Activated CD4-positive, alpha-beta T cell treated with anti-CD3 and anti-CD28 coated beads for 4 hours (primary cell): ENCODE results near the gene RTRAF.

Source experiments
- DNase-seq, 2 donors: peaks; one replicate each; pipeline ENCODE4 v3.0.0-alpha.2; 2020

The RTRAF gene

DNA sequence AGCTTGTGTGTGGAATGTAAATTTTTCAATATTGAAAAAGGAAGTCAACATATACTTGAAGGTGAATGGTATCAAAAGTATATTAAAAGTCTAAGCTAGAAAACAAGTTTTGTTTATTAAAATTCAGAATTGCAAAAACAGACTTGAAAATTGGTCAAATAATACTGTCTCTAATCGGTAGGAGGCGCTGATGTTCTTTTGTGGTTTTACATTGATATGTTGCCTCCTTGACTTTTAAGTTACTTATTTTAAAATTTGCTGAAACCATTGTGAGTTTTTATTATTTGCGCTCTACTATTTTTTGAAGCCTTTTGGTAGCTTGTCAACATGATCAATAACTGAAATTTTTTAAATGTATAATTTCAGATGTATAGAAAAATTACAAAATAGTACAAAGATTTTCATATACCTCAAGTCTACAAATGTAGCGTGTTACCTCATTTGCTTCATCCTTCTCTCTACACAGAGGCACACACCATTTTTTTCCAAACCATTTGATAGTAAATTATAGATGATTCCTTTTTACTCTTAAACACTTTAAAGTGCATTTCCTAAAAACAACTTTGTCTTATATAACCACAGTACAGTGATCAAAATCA, 6.9 kb downstream of the RTRAF start:
- no peak for DNase-seq

- no peak for DNase-seq
Observed at GRCh38 chr14:51998348-51998747, 9.0 kb downstream of the RTRAF start.

GRCh38 chr14:51999084-51999483, 9.7 kb downstream of the RTRAF start:
- DNase-seq, result no peak

DNA sequence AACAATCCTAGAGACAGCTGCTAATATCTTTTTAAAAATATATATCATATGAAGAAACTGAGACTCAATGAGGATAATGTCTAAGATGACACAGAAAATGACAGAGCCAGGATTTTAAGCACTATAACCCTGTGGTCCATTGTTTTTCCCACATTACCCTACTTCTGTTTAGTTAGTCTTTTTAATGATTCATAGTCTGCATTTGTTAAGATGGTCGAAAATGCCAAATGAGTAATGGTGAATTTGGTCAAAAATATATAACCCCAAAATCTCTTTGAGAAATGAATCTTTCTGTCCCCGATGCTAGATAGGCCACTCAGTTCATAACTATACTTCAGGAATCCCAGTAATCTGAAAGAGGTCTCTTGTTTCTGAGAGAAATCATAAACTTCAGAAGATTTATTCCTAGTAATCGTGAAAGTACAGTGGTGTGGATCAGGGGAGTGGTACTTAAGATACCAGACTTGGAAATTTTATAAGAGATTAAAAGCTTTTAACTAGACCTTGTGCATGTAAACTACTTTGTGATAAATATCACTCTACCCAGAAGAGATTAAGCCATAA, 10.8 kb downstream of the RTRAF start:
- DNase-seq, result no peak

DNA sequence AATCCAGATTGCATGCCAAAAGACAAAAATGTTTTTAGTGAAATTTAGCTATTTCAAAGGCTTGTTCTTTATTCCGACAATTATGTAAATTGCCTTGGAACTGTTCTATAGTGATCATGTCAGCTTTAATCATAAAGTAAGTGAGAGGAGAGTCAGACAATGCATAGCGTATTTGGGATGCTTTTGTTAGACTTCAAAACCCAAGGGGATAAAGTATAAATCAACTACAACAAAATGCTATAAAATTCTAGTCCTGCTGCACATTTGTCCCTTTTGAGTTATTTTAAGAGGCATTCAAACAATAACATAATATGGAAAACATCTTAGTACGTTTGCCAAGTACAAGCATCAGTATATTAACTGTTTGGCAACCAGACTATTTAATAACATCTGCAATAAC, 11.3 kb downstream of the RTRAF start:
- DNase-seq, result no peak

GRCh38 chr14:52002542-52002941, 13.2 kb downstream of the RTRAF start:
- no peak for DNase-seq

- no peak for DNase-seq
Observed at GRCh38 chr14:52003324-52003723, 14.0 kb downstream of the RTRAF start.

GRCh38 chr14:52005625-52006024, 16.3 kb downstream of the RTRAF start:
- DNase-seq, result no peak

GRCh38 chr14:52006361-52006760, 17.0 kb downstream of the RTRAF start:
- no peak for DNase-seq

- no peak for DNase-seq
Observed at GRCh38 chr14:52007211-52007610, 17.9 kb downstream of the RTRAF start.

DNA sequence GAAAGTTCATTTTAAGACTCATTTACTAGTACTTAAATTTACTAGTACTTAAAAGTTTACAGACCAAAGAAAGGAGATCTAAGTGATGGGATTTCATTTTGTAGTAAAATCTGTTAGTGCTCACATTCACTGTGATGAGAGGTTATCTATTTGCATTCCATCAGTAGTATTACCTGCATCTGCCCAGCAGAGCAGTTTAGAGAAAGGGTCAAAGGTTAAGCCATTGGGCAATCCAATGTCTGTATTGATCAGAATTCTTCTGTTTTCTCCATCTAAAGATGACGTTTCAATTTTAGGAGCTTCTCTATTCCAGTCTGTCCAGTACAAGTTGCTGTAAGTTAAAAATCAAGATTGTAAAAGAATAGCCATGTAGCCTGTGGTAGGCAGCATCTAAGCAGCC, 18.3 kb downstream of the RTRAF start:
- no peak for DNase-seq

- DNase-seq, result no peak
Observed at GRCh38 chr14:52008136-52008535, 18.8 kb downstream of the RTRAF start.

- no peak for DNase-seq
Observed at GRCh38 chr14:52010173-52010693, 20.9 kb downstream of the RTRAF start.

- DNase-seq, result no peak
Observed at GRCh38 chr14:52011523-52011922, 22.2 kb downstream of the RTRAF start.

DNA sequence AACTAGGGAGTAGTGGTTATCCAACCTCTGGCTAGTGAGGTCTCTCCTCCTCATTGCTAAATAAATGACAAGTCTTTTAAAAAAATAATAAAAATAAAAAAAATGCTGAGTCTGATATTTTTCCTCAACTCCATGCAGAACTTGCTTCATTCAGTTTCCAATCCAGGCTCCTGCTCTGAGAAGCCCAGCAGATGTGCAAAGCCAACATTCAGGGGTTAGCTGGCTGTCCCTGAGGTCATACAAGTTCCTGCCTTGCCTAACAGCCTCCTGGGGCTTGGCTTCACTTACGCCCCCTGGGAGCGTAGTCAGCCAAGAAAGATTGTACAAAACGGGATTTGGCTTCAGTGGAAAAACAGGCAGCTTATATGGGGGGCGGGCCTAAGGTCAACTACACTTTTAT, 23.3 kb downstream of the RTRAF start:
- no peak for DNase-seq

DNA sequence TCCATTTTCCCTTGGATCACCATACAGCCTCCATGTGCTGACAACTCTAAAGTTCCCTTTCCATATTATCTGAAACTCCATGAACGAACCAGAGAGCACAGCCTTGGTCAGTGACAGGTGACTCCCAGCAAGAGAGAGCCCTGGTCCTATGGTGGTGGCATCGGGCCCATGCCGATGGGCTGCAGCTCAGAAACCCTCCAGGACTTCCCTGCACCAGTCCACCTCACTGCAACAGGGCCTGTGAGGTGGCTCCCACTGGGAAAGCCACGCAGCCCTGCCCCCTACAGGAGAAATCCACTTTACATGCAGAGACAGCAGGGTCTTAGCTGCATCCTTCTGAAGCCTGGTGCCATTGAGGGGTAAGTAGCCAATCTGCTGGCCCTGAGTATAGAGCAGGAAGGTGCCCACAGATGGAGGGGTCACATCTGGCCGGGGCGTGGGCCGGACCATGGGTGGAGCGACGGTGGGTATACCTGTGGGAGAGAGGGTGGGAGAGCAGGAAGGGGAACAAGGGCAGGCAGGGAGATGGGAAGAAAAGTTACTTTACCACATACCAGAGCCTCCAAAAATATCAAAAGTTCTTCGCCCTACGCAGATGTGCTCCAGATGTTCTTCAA, 24.7 kb downstream of the RTRAF start:
- no peak for DNase-seq

DNA sequence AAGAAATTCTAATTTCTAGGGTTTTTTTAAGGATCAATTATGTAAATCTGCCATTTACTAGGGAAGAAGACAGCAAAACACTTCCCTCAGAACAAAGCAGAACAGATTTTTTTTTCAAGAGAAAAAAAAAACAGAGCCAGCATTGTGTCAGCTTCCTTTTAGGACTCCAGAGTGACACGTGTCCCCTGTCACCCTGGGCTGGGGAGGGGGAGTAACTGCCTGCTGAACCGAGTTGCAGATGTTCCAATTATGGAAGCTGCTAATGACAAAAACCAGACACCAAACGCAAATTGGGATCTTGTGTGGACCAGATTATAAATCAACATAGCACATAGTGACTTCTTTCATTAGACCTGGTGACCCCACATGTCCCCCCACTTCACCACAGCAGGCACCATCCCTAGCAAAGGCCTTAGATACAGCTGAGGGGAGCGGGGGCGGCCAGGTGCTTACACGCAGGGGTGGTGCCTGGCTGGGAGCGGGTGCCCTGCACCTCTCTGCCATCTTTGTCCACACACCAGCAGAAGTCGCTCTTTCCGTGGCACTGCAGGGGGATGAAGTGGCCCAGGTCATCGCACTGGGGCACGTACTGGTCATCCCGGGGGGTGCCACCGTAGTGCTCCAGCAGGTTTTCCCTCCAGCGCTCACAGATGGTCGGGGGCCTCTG, 25.4 kb downstream of the RTRAF start:
- DNase-seq, result no peak

DNA sequence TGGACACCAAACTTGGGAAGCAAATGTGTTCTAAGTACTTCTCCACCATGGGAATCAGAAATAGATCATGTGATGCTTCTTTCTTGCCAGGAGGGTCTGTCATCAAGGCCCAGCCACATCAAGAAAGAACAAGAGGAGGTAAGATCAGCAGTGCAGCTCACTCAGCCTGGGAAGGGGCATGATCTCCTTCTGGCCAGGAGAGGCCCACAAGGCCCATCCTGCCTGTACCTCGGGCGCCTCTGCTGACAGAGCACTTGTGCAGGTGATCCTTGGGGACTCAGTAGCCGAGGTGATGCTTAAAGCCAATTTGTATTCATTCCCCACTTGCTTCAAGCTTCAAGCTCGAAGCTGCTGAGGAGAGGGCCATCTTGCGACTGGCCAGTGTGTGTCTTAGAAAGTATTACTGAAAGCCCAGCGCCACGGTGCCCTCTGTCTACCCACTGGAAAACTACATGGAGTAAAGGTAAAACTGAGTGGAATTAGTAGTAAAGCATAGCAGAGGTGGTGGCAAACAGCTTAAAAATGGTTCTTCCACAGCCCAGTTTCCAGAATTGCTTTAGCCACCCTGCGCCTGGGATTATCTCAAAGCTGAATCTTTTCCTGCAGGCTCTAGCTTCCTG, 26.2 kb downstream of the RTRAF start:
- no peak for DNase-seq

- DNase-seq, result no peak
Observed at GRCh38 chr14:52018252-52018651, 28.9 kb downstream of the RTRAF start.

- no peak for DNase-seq
Observed at GRCh38 chr14:52018970-52019369, 29.6 kb downstream of the RTRAF start.

DNA sequence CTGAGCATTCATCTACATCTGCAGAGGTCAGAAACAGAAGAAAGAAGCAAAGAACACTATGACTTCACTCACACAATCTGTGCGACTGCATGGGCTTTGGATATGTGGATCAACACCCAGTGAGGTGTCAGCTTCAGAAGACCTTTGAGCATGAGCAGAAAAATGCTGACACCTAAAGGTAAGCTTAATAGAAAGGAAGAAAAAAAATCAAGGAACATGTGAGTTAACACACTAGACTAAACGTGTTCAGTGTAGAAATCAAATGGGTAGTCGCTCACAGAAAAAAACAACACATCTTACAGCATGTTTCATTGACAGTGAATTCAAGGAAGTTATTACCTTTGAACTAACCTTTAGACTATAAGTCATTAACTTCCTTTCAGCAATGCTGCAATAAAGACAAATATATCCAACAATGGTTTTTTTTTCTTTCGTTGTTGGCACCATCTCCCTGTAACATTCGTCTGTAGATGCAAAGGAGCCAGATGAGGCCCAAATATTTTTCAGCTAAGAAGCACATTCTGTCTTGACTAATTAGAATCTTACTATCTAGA, 30.9 kb downstream of the RTRAF start:
- no peak for DNase-seq

GRCh38 chr14:52020866-52021717, 31.7 kb downstream of the RTRAF start:
- no peak for DNase-seq
